HG02973 (cell line): ENCODE measurements around the gene ANKS6.

Experiments used
- ATAC-seq: cut with Tn5 transposase; IDR thresholded peaks from one replicate; pipeline ENCODE4 v1.9.1; 2021; ENCODE audit warnings: moderate library complexity; ENCODE audit not compliant: unreplicated experiment

Gene ANKS6

DNA sequence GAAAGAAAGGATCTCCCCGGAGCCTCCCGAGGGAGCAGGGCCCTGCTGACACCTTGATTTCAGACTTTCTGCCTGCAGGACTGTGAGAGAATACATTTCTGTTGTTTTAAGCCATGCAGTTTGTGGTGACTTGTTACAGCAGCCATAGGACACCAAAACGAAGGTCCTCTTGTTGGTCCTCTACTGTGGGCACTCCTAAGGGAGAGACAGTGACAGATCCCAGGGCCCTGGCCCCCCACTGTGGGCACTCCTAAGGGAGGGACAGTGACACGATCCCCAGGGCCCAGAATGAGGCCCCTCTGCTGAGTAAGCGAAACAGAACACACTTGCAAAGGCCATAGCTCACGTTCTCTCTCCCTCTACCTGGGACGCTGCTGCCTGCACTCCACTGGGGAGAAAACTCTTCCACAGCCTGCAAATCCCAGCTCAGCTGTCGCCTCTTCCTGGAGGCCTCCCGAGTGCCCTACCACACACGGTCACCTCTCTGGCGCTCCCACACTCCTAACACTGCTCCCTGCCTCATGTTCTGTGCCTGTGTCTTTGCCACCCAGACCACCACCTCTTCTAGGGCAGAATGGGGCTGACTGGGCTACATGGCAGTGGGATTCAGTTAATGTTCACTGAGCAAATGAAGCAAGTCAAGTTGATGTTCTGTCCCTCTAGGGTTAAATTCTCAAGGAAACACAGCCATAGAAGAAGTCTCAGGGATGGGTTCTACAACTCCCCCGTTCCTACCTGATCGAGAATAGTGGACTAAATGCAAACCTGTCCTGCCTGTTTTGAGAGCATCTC lies 23.8 kb downstream of the ANKS6 start:
- ATAC-seq, result no peak

DNA sequence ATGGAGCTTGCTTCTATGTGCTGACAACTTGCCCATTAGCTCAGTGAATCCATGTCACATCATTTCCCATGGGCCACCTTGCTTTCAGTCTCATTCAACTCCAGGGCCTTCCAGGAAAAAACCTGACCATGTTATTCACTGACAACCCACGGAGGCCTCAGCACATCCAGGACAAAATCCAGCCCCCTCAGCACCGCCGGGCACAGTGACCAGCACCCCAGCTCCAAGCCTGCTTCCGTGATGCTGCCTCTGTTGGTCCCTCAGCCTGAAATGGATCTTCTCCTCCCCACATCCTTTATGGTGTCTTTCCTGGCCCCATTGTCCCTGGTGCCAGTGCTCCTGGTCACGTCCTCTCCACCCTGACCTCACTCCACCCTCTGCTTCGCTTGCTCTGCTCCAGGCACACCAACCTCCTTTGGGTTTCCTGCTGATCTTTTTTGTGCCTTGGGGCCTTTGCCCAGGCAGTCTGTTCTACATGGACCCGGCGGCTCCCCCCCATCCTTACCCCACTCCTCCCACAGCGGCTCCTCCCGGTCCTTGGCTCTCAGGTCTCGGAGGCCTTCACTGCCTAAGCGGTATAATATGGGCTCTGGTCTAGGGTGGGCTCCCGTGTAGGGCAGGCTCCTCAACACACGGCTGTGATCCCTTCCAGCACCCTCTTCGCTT lies 25.0 kb downstream of the ANKS6 start:
- ATAC-seq, result no peak

DNA sequence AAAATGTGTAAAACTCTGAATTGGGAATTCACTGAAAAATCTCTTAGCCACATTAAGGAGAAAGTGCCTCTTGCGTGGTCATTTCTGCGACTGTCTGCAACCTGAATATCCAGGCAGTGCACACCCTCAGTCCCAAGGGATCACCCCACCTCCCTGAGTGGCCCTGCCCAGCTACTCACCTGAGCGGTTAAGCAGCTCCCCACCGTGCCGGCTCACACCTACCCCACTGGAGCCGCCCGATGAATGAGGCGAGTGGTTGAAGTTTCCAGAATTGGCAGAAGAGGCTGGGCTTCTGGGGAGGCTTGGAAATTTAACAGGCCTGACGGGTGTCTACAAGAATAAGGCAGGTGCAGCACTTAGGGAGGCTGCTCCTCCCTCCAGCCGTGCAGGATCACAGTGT lies 25.6 kb downstream of the ANKS6 start:
- ATAC-seq, result no peak

DNA sequence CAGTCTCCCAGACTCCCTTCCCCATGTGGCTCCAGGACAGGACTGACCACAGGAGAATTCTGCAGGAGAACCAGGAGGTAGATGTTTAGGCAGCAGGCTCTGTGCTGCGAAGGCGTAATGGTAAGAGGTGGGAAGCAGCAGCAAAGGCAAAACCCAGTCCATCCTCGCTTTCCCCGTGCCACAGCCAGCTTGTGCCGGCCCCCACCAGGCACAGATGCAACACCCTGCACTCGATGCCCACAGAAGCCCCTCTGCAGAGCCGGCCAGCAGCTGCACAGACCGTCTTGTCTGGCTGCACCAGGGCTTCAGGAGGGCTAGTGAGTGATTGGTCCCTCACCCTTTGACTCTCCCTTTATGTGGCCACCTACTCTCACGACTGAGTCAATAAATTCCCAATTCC lies 28.0 kb downstream of the ANKS6 start:
- ATAC-seq, result no peak

DNA sequence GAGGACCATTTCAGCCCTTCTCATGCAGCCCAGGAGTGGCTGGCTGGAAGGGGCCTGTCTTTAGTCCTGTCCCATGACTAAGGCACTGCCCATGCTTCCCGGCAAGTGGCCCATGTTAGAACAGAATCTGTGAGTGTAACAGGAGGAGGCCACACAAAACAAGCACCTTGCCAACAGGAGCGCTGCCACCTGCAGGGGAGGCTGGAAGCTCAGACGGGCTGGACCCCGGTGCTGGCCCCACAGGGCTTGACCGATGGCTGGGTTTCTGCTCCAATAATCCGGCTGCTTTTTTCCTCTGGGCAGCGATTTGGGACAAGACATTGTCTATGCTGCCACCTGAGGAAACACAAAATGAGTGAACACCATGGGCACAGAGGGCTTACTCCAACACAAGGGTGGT lies 28.4 kb downstream of the ANKS6 start:
- ATAC-seq, result no peak

DNA sequence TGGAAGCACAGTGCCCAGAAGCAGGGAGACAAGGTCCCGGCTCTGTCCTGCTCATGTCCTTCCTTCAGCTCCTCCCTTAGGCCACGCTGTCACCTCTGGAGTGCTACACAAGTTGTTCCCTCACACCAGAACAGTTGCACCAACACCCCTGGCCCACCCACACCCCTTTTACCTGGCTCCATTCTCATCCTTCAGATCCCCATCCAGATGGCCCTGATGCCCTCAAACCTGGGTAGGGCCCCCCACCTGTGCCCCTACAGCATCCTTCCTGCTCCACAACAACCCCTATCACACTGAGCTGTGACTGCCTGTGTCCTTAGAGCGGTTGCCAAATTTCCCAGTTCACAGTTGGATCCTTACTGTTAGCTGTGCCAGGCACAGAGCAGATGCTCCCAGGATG lies 29.2 kb downstream of the ANKS6 start:
- ATAC-seq, result no peak

DNA sequence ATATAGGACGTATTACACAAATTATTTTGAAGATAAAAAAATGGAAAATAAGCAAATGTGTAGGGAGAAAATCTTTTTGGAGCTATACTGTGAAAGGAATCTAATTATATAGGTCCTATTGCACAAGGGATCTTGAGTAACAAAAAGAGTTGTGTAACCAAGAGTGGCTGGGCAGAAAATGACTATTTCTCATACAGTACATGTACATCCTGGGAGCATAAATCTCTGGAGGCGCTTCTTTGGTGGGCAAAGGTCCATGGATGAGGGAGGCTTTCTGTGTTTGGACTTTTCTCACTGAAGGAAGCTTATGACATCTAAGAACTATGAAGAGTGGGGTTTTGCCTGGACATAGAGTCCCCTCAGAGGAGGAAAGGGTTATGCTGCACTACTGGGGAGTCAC lies 29.8 kb downstream of the ANKS6 start:
- no peak for ATAC-seq

DNA sequence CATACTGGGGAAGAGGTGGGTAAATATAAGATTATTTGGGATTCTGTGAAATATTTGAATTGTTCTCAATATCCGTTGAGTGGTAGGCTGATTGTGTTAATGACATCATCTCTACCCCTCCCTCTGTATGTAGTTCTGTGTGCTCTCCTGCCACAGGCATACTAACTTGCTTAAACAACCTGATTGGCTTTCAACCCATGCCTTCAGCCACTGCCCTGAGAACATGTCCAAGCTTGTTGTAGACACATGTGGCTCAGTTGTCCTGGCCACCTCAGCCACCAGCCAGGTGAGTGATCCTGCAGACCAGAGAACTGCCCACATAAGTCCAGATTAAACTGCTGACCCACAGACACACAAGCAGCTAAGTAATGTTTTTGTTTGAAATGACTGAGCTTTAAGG lies 31.1 kb downstream of the ANKS6 start:
- no peak for ATAC-seq

DNA sequence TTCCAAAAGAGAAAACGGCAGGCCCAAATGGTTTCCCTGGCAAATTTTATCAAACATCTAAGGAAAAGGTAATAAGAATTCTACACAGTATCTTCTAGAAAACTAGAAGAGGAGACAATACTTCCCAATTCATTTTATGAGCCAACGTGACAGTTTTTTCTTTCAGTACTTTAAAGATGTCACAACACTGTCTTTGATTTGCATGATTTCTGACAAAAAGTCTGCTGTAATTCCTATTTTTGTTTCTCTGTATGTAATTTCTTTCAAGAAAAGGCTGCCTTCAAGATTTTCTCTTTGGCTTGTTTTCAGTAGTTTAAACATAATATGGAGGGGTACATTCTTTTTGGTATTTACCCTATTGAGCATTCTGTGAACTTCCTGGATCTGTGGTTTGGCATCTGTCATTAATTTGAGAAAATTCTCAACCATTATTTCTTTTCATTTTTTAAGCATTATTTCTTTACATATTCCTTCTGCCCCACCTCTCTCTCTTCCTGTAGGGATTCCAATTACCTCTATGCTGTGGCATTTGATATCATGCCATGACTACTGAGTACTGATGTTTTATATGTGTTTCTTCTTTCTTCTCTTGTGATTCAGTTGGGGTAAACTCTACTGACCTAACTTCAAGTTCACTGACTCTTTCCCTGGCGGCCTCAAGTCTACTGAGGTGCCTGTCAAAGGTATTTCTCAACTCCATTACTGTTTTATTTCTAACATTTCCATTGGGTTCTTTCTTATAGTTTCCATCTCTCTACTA lies 32.2 kb downstream of the ANKS6 start:
- no peak for ATAC-seq

DNA sequence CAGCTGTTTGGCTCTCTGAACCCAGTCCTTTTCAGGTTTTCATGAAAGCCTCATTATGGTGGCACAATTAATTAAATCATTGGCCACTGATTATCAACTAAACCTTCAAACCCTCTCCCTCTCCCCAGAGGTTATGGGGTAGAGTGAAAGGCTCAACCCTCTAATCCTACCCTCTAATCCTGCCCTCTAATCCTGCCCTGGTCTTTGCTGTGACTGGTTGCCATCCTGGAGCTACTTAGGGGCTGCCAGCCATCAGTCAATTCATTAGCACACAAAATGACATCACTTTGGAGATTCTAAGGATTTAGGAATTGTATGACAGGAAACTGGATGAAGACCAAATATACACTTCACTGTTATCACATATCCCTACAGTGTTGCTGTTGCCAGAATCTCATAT lies 36.1 kb downstream of the ANKS6 start:
- ATAC-seq, result no peak

DNA sequence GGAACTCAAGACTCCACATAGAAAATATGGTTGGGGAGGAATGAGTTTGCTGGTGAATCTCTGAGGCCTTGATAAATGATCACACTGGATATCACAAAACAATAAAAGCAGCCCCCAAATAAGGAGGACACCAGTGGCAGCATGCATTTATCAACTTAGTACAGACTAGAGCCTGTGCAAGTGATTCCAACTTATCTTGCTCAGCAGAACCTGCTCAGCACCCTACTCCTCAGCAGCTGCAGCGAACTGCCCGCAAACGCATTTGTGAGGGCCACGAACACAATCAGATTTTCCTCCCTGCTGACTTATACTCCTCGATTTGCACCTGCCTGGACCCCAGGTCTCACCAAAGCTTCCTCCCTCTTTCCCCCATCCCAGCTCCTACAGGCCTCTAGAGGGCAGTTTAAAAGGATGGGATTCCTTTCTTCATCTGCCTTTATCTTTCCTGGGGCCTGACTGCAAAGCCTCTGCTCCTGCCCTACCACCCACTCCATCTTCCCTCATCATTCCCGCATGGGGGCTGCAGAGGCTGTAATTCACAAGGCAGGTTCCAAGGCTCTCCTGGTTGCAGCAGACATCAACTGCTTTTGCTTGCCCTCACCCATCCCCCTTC lies 41.2 kb downstream of the ANKS6 start:
- no peak for ATAC-seq

DNA sequence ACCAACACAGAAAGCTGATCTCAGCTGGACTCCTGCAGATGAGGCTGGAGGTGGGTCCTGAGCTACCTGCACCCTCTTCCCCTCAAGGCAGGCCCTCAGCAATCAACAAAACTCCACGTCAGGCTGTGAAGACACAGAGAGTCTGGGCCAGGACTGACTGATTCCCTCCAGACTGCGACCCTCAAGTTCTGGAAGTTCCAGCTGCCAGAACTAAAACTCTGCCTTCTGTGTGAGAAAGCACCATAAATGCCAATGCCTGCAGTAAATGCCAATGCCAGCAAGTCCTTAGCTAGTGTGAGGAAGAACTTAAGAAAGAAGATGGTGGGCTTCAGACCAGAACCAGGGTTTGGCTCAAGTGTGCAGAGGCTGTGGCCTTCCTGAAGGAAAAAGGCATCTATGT lies 45.1 kb downstream of the ANKS6 start:
- no peak for ATAC-seq

DNA sequence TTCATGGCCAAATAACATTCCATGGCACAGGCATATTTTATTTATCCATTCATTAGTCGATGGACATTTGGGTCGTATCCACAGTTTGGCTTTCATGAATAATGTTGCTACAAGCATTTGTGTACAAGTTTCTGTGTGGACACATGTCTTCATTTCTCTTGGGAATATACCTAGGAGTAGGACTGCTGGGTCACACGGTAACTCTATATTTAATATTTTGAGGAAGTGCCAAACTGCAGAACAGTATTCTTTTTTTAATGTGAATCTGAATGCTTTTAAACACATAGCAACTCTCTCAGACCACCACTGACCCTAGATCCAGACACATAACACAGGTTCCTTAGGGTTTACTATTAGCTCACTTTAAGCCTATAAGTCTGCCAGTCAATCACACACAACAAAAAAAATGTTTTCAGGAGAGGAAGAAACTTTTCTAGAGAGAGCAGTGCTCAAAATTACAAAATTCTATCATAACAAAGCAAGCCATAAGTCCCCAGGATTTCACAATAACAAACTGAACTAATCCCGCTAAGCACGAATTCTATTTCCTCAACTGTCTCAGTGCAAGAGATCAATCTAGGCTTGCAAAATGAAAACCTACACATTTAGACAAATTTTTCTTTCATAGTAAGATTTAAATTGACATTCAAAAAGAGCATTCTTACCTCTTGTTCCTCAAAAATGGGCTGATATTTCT lies 45.8 kb downstream of the ANKS6 start:
- no peak for ATAC-seq

DNA sequence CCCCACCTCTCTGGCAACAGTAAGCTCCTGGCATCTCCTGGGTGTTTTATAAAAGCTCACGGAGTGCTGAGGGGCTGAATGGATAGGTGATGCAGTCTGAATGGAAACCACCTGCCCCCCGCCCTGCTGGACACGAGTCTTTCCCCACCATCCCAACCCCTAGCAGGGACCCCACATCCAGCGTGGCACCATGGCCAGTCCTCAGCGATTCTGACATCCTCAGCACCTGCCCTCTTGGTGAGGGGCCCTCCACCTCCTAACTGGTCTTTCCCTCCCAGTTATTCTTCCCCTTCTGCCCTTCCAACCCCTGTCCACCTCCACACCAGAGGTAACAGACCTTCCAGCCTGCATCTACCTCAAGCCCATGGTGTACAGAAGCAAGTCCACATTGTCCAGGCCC lies 48.9 kb downstream of the ANKS6 start:
- no peak for ATAC-seq

DNA sequence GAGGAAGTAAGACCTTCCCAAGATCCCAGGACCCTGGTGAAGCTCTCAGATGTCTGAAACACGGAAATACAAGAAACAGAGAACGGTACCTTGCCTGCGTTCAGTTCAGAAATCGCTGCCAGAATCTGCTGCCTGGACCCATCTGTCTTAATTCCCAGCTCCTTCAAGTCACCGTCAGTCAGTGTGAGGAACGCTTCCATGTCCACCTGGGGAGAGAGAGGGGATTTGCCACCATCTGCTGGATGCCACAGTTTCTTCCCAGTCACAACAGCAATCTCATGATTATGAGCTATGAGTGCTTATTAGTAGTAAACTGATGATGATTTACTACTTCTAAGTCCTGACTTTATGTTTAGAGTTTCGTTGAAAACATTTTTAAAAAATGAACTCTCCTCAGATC lies 50.9 kb downstream of the ANKS6 start:
- ATAC-seq, result no peak

DNA sequence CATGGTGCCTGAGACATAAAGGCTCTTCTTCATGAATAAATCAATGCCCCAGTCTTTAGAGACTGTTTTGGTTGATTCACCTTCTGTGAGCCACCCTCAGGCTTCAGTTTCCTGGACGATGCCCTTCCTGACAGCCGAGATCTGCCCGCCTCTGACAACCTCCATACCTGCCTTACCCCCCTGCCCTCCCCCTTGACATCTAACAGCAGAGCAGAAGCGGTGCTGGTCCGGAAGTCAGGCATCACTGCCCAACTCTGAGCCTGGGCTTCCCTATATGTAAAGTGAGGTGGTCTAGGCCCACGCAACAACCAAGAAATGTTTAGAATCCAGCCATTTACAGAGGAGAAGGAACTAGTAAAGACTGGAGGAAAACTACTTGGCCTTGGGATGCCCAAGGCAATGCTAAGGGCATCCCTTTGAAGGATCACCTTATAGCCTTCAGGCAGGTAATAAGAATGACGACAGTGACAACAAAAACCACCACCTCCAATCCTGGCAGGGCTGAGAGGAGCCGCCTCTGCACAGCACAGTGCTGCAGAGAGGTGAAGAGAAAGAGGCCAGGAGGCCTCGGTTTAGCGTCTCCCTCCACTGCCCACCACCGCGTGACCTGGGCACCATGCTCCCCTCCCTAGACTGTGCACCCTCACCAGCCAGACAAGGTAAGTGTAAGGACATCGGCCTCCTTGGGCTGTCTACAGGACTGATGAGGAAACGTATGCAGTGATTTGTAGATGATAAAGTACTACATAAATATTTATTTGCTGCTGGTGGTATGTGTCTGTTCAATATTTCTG lies 52.3 kb downstream of the ANKS6 start:
- no peak for ATAC-seq

DNA sequence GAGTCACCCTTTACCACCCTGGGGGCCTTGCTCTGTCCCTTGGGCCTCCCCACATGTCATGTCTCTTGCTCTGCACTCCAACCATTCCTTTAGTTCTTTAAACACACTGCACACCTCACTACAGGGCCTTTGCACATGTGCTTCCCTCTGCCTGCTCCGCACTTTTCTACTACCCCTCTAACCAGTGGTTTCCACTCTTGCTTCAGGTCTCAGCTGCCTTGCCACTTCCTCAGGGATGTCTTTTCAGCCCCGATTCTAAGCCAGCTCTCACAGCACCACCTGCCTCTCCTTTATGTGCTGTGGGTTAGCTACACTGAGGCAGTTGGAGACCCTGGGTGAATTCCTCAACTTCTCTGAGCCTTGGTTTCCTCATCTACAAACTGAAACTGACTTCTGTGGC lies 53.0 kb downstream of the ANKS6 start:
- no peak for ATAC-seq

DNA sequence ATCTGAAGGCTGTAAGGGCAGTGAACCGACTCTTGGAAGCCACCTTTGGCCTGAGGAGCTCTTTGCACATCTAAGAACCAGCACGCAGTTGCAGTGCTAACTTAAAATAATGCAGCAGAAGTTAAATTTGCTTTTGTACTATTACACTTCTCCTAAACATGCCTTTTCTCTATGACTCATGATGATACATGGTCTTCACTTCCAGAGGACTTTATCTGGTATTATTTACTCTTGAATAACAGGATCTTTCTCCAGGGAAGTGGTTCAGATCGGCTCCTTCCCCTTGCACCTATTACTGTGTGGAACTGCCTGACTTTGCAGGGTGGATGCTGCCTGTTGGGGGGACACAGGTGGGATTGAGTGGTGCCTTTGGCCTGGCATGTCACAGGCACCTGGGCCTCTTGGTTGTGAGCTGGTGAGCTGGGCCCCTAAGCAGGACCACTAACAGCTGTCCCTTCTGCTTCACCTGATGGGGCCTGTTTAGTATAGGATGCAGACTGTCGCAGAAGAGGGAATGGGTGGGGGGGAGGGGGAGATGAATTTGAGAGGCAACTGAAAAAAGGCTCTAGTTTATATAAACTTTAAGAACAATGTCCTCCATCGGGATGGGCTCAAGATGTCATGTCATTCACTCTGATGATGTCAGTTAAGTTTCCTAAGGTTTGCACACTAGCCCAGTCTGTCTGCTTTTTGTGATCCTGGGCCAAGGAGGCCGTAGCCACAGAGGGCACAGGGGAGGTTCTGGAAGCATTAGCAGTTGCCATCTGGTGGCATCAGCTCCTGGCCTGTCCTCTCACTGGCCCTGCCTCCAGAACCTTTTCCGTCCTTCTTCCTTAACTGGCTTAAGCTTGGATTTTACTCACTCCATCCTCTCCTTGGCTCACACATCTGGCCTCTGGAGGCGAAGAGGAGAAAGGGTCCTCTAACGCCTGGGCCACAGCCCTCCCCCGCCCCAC lies 53.8 kb downstream of the ANKS6 start:
- ATAC-seq, result no peak

DNA sequence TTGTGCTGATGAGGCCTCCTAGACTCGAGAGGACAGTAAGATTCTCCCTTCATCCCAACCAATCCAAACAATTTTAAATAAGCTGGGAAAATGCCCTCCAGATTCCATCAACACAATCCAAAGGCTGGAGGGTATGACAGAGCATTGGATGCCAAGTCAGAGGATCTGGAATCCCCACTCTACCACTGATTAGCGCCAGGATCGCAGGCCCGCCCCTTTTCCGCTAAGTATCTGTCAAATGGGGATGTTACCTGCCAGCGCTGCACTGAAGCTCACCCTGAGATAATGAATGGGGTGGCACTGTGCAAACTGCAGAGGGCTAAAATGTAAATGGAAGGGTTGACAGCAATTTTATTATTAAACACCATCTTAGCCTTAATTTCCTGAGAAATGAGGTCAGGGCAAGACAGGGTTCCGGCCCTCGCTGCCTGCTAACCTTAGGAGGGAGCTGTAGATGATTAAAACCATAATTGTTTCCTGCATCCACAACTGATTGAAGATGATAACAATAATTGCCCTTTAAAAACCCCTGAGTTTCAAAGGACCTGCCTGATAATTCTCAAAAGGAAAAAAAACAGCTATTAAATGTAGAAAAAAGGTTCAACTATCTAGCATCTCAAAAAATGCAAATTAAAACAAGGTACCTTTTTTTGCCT lies 56.0 kb downstream of the ANKS6 start:
- ATAC-seq, result no peak
